T-helper 2 cell treated with Interferon-gamma antibody and Interleukin-4, amounts not matched to agents 100 ng/mL and 5 ng/mL, for 36 hours (primary cell): ENCODE results near the gene SGPL1. TPM values are rescaled to one million over a fixed set of nuclear protein-coding genes. Genes with fewer than 3 reads are reported as not detected.
"Not testable (repeated sequence)": the region's sequence is repeated elsewhere in the genome, so short reads cannot be mapped to it uniquely, and the experiment has no call there.

Source experiments
- intact Hi-C: fragments of 100-400 bp; cut with micrococcal nuclease; formaldehyde crosslinking; loops from one replicate; pipeline ENCODE4 v1.15.1; 2023
- total RNA-seq: library from RNA; stranded (reverse); gene quantifications from 2 replicates; pipeline ENCODE4 v1.2.3, GENCODE V29; 2022

Gene SGPL1
- total RNA-seq = 24.6 and 27.2 TPM in 2 replicates

DNA sequence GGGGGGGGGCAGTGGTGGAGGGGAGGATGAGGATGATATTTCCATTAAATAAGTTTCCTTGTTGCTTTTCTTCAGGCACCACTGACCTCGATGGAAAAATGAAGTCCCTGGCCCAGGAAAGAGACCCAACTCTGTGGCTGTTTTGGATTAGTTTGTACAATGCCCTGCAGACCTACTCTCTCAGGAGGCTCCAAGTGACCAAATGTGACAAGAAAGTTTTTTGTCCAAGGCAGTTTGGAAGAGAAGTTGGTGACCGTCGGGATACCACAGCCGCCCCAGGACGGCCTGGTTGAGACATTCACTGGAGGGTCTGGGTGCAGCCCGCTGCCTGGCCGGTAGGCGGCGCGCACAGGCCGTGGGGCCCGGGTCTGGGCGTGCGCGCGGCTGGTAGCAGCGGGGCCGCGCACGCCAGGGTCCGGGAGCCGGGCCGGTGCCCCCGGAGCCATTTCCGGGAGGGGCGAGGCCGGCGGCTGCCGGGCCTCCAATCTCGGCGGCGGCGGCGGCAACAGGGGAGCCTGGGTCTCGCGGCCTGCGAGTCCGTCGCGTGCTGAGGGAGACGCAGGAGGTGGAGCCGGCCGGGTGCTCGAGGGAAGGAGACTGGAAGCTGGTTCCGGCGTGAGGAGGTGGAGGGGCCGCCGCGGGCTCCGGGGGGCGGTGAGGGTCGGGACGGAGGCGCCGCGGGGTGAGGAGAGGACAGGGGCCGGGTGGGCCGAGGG, at the start of gene SGPL1:
Gene SGPL1 (plus strand): TSS at position 445 of the 716 bp plus-strand sequence. CDS start 906 bp downstream, outside the sequence.
- intact Hi-C loops = loop anchor here (1.0 kb wide), 1 partner anchor 65 kb away; no protein-coding TSS in a partner anchor

DNA sequence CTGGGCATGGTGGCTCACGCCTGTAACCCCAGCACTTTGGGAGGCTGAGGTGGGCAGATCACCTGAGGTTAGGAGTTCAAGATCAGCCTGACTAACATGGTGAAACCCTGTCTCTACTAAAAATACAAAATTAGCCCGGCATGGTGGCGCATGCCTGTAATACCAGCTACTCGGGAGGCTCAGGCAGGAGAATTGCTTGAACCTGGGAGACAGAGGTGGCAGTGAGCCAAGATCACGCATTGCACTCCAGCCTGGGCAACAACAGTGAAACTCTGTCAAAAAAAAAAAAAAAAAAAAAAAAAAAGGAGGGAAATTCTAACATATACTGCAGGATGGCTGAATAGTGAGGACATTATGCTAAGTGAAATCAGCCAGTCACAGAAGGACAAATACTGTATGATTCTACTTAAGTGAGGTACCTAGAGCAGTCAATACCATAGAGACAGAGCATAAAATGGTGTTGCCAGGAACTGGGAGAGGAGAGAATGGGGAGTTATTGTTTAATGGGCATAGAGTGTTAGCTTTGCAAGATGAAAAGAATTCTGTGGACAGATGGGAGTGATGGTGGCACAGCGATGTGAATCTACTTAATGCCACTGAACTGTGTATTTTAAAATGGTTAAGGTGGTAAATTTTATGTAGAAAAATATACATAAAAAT, 47.6 kb upstream of the SGPL1 start:
- intact Hi-C loops = not testable (repeated sequence)

- intact Hi-C loops = no loop called here
Observed at GRCh38 chr10:70769121-70769520, 46.6 kb upstream of the SGPL1 start.

DNA sequence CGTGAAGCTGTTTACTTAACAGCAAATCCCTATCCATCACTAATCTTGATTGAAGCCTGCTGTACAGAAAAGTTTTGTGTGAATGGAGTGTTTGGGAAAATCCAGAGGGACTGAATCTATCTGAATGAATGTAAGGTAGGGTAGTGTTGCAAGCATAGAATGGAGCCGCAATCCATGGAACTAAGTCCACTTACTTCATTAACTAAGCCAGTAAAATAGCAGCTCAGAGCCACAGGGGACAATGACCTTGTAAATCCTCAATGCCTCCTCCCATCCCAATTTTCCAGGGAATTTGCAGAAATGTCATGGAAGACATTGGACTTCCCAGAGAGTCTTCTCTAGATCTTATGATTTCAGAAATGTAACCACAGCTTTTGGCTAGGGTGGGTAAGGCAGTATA, 45.7 kb upstream of the SGPL1 start:
- intact Hi-C loops = no loop called here

DNA sequence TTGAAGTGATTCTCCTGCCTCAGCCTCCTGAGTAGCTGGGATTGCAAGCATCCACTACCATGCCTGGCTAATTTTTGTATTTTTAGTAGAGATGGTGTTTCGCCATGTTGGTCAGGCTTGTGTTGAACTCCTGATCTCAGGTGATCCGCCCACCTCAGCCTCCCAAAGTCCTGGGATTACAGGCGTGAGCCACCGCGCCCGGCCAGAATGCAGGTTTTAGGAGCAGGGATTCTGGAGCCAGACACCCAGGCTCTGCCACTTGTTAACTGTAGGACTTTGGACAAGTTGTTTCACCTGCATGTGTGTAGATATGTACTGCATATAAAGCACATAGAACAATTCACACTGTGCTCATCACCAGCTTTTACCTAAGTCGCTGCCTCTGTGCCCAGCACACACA, 45.2 kb upstream of the SGPL1 start:
- intact Hi-C loops = not testable (repeated sequence)

DNA sequence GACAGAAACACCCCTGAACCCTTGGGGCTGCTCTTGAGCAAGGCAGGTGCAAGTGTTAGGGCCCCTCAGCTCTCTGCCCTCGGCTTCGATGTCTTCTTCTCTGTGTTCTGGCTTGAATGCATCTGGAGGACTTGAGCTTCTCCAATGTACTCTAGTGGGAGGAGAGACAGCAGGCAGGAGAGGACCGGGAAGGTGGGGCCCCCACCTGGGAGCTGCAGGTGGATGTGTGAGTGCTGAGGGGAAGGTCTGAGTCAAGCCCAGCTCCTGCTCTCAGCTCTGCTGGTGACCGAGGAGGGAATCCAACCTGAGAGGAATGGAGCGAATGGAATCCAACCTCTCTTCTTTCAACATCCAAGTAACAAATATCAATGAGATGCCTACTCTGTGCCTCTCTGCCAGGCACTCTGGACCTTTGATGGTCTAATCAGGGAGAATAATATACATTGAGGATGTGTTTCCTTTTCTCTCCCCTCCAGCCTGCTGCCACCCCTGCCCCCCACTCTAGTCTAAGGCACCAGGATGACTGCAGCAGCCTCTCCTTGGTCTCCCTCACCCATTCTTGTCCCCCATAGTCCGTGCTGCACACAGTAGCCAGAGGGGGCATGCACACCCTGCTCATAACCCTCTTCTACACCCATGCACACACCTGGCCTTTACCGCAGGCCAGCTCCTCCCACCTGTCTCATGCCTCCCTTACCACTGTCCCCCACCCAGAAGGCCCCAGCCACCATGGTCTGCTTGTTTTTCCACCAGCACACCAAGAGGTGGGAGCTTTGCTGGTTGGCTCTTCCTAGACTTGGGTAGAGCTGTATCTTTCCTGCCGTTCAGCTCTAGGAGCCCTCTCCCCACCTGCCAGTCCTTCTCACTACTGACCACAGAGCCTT, 44.2 kb upstream of the SGPL1 start:
- intact Hi-C loops = no loop called here

- intact Hi-C loops = no loop called here
Observed at GRCh38 chr10:70772627-70773026, 43.1 kb upstream of the SGPL1 start.

DNA sequence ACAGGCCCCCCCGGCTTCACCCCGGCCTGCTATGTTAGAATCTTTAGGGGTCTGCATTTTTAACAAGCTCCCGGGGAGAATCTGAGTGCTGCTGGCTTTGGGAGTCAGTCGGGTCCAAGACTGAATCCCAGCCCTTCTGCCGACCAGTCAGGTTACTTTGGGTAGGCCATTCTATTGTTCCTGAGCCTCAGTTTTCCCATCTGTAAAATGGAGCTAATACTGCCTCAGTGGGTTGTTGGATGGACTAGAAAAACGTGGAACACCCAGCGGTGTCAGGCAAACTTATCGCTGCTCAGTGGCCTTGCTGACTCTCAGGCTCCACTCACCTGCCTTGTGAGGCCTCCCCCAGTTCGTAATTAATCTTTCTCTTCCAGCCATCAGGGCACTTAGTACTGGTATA, 42.3 kb upstream of the SGPL1 start:
- intact Hi-C loops = no loop called here

DNA sequence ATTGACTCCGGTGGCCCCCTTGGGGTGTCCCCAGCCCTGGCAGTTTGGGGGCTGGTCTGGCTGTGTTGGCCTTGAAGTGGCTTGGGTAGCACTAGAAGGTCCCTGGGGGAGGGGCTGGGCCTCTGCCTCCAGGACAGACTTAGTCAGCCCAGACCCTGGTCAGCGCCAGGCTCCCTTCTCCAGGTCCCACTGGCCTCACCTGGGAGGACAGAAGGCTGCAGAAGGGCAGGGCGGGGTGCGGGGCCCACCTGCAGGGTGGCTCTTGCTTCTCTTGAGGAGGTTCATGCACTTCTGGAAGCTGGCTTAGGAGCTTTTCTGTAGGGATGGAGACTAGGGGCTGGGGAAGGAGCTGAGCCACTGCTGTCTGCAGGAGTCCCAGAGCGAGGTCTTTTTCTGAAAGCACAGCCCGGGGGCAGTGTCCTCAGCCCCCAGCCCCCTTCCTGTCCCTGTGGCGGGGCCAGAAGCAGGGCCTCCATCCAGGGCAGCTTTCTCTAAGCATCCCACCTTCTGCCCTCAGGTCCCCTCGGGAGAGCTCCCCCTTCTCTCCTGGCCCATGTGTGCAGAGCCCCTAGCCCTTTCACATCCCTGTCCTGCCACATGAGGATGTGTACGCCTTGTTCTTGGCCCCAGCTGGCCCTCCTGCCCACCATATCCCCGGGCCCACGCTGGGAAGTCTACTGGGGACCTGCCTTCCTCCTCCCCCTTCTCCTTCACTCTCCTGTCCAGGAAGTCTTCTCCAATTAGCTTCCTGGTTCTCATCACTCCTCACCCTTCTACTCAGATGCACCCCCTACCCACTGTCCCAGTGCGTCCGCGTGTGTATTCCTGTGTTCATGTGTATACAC, 41.6 kb upstream of the SGPL1 start:
- intact Hi-C loops = no loop called here

- intact Hi-C loops = no loop called here
Observed at GRCh38 chr10:70774810-70775678, 40.7 kb upstream of the SGPL1 start.

DNA sequence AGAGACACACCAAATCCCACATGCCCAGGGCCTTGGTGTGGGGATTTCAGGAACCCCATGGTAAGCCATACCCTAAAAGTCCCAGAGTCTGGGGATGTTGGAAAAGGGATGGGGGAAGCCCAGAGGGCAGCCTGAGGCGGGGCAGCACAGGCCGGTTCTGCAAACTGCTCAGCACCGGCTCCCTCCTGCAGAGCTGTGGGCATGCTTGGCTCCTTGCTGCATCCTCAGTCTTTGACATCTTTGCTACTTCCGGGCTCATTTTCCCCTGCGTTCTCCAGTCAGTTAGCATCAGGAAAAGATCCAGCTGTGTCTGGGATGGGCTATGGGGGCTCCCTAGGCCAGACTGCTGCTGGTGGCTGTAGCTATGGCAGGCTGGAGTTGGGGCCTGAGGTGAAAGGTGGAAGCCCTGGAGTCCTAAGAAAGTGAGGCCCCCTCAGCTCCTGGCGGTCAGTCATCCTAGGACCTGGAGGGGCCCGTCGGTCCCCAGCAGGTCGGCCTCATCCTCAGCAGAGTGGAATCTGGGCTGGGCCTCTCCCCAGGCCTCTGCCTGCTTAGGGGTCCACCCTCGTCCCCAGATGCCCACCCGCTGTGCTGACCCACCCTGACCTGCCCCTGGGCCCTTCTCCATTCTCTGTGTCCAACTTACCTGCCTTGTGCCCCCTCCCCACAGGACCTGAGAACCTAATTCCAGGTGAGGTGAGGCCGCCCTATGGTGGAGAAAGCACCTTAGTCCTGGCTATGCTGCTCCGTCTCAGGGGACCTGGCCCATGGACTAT, 39.9 kb upstream of the SGPL1 start:
- intact Hi-C loops = no loop called here

- intact Hi-C loops = no loop called here
Observed at GRCh38 chr10:70776455-70777005, 39.2 kb upstream of the SGPL1 start.

GRCh38 chr10:70777063-70777875, 38.5 kb upstream of the SGPL1 start:
- intact Hi-C loops = no loop called here

DNA sequence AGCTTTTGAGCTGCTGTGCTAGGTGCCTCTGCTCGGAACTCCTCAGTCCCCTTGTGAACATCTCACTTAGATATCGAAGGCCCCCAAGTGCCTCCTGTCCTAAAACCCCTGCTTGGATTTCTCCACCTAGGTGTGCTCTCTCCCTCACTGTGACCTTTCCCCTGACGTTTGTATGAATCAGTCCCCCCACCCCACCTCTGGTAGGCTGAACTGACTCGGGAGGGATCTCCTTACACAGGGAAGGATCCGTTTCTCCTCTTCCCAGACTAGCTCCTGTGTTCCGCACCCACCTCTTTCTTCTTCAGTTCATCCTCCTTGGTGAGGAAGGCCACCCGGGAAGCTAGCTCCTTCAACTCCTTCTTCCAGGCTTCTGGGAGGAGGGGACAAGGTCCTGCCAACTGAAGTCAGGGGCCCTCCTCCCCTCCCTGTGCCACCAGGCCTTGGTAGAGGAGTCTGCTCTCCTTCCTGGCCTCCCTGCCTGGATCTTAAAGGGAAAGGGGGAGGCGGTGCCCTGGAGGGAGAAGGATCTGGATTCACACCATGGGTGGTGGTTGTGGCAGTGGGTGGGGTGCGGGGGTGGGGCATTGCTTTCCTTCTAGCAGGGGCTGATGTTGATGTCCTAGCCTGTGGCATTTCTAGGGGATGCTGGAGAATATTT, 37.4 kb upstream of the SGPL1 start:
- intact Hi-C loops = no loop called here

DNA sequence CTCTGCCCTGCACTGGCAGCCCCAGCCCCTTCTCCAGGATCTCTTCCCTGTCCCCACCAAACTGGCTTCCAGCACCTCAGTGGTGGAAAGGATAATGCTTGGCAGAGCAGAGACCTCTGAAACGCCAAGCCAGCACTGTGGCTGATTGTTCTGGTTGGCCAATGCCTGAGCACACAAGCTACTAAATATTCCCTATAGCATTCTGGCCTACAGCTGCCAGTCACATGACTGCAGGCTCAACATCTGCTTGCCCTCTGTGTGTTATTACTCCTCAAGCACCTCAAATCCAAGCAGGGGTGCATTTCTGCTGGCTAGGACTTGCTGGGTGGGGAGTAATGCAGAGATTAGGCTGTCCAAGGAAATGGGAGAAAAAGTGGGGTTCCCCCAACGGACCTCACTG, 36.7 kb upstream of the SGPL1 start:
- intact Hi-C loops = no loop called here

DNA sequence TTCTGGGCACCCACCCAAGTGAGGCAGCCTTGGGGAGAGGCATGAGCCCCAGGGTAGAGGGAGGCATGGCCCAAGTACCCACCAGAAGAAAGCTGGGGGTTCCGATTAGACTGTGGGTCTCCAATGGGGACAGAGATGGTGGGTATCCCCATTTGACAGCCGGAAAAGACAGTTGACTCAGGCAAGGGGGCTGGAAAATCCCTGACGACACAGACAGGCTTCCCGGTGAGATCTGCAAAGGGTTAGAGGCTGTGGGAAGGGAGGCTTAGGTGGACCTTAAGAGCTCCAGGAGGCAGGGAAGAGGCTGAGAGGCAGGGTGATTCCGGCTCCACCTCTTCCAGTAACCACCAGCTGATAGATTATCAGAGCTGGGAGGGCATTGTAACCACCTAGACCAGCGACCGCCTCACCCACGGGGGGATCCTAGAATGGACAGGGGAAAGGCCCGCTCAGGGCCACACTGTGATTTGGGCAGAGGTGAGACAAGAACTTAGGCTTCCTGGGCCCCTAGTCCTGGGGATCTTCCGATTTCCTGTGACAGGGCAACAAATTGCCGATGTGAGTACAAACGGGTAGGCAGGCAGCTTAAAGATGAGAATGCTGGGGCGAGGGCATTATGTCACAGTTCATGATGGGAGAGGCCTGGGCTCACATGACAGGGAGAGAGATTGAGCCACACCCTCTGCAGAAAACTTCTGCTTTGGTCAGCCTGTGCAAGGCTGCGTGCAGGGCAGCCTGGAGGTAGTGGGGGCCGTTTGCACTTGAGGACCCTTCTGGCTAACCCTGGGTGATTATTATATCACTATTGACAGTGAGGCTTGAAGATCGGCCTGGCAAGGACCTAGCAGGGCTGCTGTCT, 36.0 kb upstream of the SGPL1 start:
- intact Hi-C loops = loop anchor here (5.0 kb wide), 1 partner anchor 1332 kb away; no protein-coding TSS in a partner anchor
